Esophagus squamous epithelium (tissue), 4 donors: ENCODE results near the gene TUBB2B.

Experiments used
- CTCF ChIP-seq, 6 experiments: fragments of 450-650 bp in 4 of 6; fragments of 200-600 bp in 2 of 6; sonication (generic) in 2 of 6; IDR thresholded peaks; one replicate each; pipeline ENCODE4 v1.5.1; 2016 to 2019; ENCODE audit warnings: antibody characterized with exemption in 6 of 6, mild to moderate bottlenecking in 4 of 6, moderate library complexity in 4 of 6
- POLR2A ChIP-seq, 4 donors: fragments of 450-650 bp; IDR thresholded peaks; one replicate each; pipeline ENCODE4 v1.6.1; 2017; ENCODE audit warnings: antibody characterized with exemption in 4 of 4, mild to moderate bottlenecking in 4 of 4, moderate library complexity in 3 of 4

- TF ChIP-seq POLR2A (IDR thresholded peaks at IDR 0.05) (no peak), CTCF (IDR thresholded peaks at IDR 0.05) (no peak)
Observed at GRCh38 chr6:3265671-3266070, 38.2 kb upstream of the TUBB2B start.
